Lower leg skin (tissue), 3 donors: Measurements from ENCODE around the gene SAMMSON.

Experiments
- POLR2A ChIP-seq, 2 donors: fragments of 450-650 bp; IDR thresholded peaks; one replicate each; pipeline ENCODE4 v1.6.1; 2016 to 2017; ENCODE audit warnings: antibody characterized with exemption in 2 of 2, mild to moderate bottlenecking in 1 of 2, moderate library complexity in 1 of 2
- TF ChIP-seq, protein P1 (sequence below), 3 donors: fragments of 450-650 bp; IDR thresholded peaks; one replicate each; pipeline ENCODE4 v1.5.1; 2016; ENCODE audit warnings: antibody characterized with exemption in 3 of 3, mild to moderate bottlenecking in 3 of 3, moderate library complexity in 2 of 3

DNA sequence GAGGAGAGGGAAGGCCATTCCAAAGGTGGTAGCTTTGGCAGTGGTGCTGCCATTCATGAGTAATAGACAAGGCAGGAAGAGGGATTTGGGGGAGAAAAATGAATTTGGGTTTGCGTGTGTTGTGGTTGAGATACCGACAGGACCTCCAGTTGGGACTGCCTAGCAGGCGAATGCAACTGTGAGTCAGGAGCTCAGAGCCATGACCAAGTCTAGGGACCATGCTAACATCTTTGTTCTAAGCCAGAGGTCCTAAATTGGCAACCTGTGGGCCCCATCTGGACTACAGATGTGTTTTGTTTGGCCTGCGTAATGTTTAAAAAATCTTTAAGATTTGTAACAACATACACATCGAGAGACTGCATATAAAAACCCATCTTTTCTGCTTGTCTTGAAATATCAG, 61.6 kb downstream of the SAMMSON start:
- TF ChIP-seq, protein P1, sequence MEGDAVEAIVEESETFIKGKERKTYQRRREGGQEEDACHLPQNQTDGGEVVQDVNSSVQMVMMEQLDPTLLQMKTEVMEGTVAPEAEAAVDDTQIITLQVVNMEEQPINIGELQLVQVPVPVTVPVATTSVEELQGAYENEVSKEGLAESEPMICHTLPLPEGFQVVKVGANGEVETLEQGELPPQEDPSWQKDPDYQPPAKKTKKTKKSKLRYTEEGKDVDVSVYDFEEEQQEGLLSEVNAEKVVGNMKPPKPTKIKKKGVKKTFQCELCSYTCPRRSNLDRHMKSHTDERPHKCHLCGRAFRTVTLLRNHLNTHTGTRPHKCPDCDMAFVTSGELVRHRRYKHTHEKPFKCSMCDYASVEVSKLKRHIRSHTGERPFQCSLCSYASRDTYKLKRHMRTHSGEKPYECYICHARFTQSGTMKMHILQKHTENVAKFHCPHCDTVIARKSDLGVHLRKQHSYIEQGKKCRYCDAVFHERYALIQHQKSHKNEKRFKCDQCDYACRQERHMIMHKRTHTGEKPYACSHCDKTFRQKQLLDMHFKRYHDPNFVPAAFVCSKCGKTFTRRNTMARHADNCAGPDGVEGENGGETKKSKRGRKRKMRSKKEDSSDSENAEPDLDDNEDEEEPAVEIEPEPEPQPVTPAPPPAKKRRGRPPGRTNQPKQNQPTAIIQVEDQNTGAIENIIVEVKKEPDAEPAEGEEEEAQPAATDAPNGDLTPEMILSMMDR (IDR thresholded peaks at IDR 0.05) = no peak
- no peak for TF ChIP-seq POLR2A (IDR thresholded peaks at IDR 0.05)
